SHP77 treated with DMSO at 0.1 percent for 48 hours (cell line): ENCODE results near the gene RNF128.
A peak's percentile ranks its signal among the peaks of the same experiment; 100 is the strongest.
"Not testable (repeated sequence)": the region's sequence is repeated elsewhere in the genome, so short reads cannot be mapped to it uniquely, and the experiment has no call there.

Experiments
- DNase-seq: peaks from one replicate; lab custom pipeline; 2025; lab: John Stamatoyannopoulos, UW

The RNF128 gene

DNA sequence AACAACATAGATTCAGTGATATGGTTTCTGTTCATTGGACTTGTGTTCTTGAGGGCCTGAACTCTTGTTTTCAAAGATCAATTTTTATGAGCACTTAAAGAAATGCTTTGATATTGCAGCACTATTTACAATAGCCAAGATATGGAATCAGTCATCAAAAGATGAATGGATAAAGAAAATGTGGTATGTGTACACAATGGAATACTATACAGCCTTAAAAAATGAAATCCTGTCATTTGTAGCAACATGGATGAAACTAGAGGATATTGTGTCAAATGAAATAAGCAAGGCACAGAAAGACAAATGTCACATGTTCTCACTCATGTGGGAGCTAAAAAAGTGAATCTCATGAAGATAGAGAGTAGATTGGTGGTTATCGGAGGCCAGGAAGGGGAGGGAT, 21.9 kb downstream of the RNF128 start:
- DNase-seq: no peak

GRCh38 chrX:106751407-106751806, 24.9 kb downstream of the RNF128 start:
- no peak for DNase-seq

- no peak for DNase-seq
Measured at GRCh38 chrX:106752101-106752678, 25.7 kb downstream of the RNF128 start.

DNA sequence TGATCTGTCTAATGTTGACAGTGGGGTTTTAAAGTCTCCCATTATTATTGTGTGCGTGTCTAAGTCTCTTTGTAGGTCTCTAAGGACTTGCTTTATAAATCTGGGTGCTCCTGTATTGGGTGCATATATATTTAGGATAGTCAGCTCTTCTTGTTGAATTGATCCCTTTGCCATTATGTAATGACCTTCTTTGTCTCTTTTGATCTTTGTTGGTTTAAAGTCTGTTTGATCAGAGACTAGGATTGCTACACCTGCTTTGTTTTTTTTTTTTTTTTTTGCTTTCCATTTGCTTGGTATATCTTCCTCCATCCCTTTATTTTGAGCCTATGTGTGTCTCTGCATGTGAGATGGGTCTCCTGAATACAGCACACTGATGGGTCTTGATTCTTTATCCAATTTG, 42.8 kb downstream of the RNF128 start:
- not testable (repeated sequence) for DNase-seq

- no peak for DNase-seq
Measured at GRCh38 chrX:106774981-106775380, 48.5 kb downstream of the RNF128 start.

DNA sequence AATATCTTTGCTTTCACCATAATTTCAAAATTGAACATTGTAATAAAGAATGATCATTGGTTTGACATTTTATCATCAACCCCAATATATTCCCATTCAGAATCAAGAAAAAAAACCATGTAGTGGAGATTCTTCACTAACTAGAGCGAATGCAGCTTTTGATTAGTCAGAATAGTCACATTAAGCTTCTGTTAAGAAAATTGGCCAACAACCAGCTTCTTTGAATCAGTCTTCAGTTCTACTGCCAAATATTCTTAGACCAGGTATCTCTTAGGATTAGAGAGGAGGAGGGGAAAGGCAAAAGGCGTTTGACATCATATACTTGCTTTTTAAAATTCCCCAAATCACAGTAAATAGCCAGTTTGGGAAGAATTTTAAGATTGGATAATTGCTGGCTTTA, 53.8 kb downstream of the RNF128 start:
- DNase-seq: no peak

DNA sequence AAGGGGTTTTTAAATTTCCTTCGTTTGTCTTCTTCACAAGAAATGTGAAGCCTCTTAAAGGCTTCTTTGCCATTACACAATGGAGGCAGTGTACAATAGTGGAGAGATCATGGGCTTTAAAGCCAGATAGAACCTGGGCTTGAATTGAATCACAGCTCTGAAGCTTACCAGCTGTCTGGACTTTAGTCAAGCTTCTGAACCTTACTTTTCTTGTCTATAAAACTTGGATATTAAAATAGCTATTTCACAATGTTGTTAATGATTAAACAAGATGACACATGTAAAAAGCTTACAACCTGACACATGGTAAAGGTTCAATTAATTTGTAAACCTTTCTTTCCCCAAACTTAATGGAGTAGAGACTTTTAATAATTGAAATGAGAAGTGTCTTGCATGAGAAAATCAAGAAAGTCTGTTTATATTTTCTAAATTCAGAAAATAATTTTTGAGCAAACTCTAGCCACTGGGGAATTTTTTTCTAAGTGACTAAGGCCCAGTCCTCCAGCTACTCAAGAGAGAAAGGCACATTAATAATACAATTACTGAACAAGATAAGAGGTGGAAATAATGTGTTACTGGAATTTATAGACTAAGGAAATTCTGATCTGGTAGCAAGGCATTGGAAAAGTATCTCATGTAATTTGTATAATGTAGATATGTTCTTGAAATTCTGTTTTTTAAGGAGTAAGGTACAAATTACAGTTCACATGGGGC, 54.3 kb downstream of the RNF128 start:
- DNase-seq: no peak

DNA sequence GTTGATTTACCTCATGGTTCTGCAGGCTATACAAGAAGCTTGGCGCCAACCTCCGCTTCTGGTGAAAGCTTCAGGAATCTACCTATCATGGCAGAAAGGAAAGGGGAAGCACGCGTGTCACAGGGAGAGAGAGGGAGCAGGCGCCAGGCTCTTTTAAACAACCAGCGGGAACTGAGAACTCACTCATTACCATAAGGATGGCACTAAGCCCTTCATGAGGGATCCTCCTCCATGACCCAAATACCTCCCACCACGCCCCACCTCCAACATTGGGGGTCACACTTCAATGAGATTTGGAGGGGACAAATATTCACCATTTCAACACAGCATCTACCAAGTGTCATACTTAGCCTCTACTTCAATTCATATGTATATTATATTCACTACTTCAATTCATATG, 57.2 kb downstream of the RNF128 start:
- DNase-seq: no peak

DNA sequence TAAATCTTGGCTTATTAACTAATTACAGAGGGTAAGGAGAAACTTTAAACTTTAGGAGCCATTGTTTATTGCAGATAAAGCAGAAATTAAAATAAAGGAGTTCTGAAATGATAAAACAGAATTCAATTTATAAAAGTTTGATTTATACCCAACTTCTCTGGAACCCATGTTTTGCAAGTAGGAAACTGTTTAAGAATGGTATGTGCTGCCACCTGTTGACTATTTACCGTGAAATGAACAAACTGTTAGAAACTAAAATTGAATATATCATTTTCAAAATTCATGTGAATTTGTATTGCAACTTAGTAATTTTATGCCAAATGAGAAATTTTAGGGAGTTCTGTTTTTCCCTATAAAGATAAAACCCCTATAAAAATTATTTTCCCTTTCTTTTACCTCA, 65.0 kb downstream of the RNF128 start:
- no peak for DNase-seq

GRCh38 chrX:106802063-106802387, 75.5 kb downstream of the RNF128 start:
- no peak for DNase-seq

- DNase-seq: peak; percentile 47
Measured at GRCh38 chrX:106802388-106803275, 76.1 kb downstream of the RNF128 start, which contains the start of gene TBC1D8B. Gene TBC1D8B (plus strand): TSS chrX:106802673. CDS start chrX:106802854, 181 bp downstream.

GRCh38 chrX:106811131-106811910, 84.8 kb downstream of the RNF128 start:
- no peak for DNase-seq

GRCh38 chrX:106812930-106813329, 86.4 kb downstream of the RNF128 start:
- not testable (repeated sequence) for DNase-seq

GRCh38 chrX:106814093-106814492, 87.6 kb downstream of the RNF128 start:
- DNase-seq: not testable (repeated sequence)
